T-helper 1 cell treated with Interleukin-12 subunit alpha and Interleukin-12 subunit beta and Interleukin-4 antibody, amounts not matched to agents 30 μg/mL and 1 μg/mL, for 36 hours (primary cell): Measurements from ENCODE around the gene PMVK.
"Not testable (repeated sequence)": the region's sequence is repeated elsewhere in the genome, so short reads cannot be mapped to it uniquely, and the experiment has no call there.

Source experiments
- H3K27ac Mint-ChIP-seq: one replicate; pipeline ENCODE4 v1.8.0; 2021; ENCODE audit warnings: mild to moderate bottlenecking, mixed read lengths
- H3K27me3 Mint-ChIP-seq: one replicate; pipeline ENCODE4 v1.8.0; 2021; ENCODE audit warnings: low read depth, mixed read lengths
- H3K36me3 Mint-ChIP-seq: one replicate; pipeline ENCODE4 v1.8.0; 2021; ENCODE audit warnings: low read depth, mixed read lengths
- H3K4me1 Mint-ChIP-seq: one replicate; pipeline ENCODE4 v1.8.0; 2021; ENCODE audit warnings: low read depth, mixed read lengths
- H3K4me3 Mint-ChIP-seq: one replicate; pipeline ENCODE4 v1.8.0; 2021; ENCODE audit warnings: mild to moderate bottlenecking, moderate library complexity, mixed read lengths
- H3K9me3 Mint-ChIP-seq: one replicate; pipeline ENCODE4 v1.8.0; 2021; ENCODE audit warnings: mixed read lengths

The PMVK gene

GRCh38 chr1:154931940-154932487 is 4.5 kb downstream of the PMVK start:
- Mint-ChIP-seq H3K27ac (no peak overlapping the region), H3K9me3 (no peaks in the 10 kb centered on the region), H3K4me3 (no peak overlapping the region), H3K27me3 (no peaks in the 10 kb centered on the region), H3K36me3 (peaks cover 18% of the 10 kb centered on the region), H3K4me1 (peaks cover 15% of the 10 kb centered on the region)

DNA sequence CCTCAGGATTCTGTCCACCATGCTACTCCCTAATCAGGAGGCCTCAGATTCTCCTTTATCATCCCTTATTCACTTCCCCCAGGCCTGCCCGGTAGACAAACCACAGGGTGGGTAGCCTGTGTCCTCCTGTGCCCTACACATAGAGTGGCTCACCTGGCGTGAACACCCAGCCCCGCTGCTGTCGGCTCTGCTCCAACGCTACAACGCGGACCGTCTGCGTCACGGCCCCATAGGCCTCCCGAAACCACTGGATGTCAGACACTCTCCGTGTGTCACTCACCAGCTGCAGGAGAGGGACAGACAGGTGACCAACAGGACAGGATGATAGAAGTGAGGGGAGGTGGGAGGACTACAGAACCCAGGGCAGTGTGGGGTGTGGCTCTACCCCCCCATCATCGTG is 10.3 kb downstream of the PMVK start:
- Mint-ChIP-seq H3K4me3 (no peak overlapping the region), H3K4me1 (peaks cover 19% of the 10 kb centered on the region), H3K9me3 (no peaks in the 10 kb centered on the region), H3K27ac (peak overlapping the region; percentile 44), H3K36me3 (peaks cover 38% of the 10 kb centered on the region), H3K27me3 (no peaks in the 10 kb centered on the region)

- Mint-ChIP-seq H3K27ac (peak overlapping the region; percentile 73), H3K4me3 (no peak overlapping the region)
Observed at GRCh38 chr1:154925335-154926170, 11.0 kb downstream of the PMVK start.

DNA sequence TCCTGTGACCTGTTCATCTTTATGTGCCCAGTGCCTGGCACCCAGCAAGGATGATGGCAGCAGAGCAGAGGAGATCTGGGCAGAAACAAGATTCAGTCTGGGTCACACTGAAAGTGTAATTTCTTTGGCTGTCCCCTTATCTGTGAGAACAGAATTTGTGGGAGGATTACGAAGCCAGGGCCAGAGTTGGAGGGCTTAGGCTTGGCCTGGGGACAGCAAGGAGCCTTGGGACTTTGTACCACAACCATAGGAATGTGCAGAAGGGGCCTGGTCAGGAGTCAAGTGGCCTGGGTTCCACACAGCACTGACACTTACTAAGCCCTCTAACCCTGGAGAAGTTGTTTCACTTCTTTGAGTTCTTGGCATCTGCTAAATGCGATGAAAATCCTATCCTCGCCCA is 12.8 kb downstream of the PMVK start:
- Mint-ChIP-seq H3K27ac (no peak overlapping the region), H3K9me3 (no peaks in the 10 kb centered on the region), H3K4me1 (peaks cover 20% of the 10 kb centered on the region), H3K4me3 (no peak overlapping the region), H3K36me3 (peaks cover 31% of the 10 kb centered on the region), H3K27me3 (no peaks in the 10 kb centered on the region)

More at GRCh38 chr1:154925335-154926170, 11.0 kb downstream of the PMVK start:
- H3K27me3 Mint-ChIP-seq: no peaks in the 10 kb centered on the region
- no peaks in the 10 kb centered on the region for H3K9me3 Mint-ChIP-seq
- H3K4me1 Mint-ChIP-seq: peaks cover 20% of the 10 kb centered on the region
- peaks cover 38% of the 10 kb centered on the region for H3K36me3 Mint-ChIP-seq

- Mint-ChIP-seq H3K9me3 (peaks cover 9% of the 10 kb centered on the region), H3K36me3 (peaks cover 16% of the 10 kb centered on the region), H3K27me3 (no peaks in the 10 kb centered on the region), H3K4me3 (no peak overlapping the region), H3K4me1 (no peaks in the 10 kb centered on the region), H3K27ac (no peak overlapping the region)
Observed at GRCh38 chr1:154913273-154913672, 23.2 kb downstream of the PMVK start.

DNA sequence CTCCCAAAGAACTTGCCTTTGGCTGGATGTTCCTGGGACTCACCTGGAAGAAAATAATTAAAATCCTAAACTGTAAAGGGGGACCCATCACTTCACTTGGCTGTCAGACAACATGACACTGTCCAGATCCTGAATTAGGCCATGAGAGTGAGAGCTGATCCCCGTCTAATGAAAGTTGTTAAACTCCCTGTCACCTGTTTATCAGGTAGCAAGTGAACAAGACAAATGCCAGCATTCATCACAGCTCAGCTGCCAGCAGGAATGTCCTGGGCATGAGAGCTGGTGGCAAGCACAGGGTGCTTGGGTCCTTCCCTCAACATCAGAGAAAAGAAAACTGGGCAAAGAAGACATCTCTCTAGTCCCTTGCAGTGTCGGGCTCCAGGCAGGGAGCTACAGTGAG is 23.8 kb downstream of the PMVK start:
- Mint-ChIP-seq H3K4me1 (no peaks in the 10 kb centered on the region), H3K27ac (no peak overlapping the region), H3K9me3 (peaks cover 9% of the 10 kb centered on the region), H3K36me3 (peaks cover 16% of the 10 kb centered on the region), H3K27me3 (no peaks in the 10 kb centered on the region), H3K4me3 (no peak overlapping the region)

GRCh38 chr1:154911691-154912550 is 24.6 kb downstream of the PMVK start:
- peaks cover 8% of the 10 kb centered on the region for H3K9me3 Mint-ChIP-seq
- no peak overlapping the region for H3K4me3 Mint-ChIP-seq
- no peaks in the 10 kb centered on the region for H3K4me1 Mint-ChIP-seq
- peaks cover 16% of the 10 kb centered on the region for H3K36me3 Mint-ChIP-seq
- no peak overlapping the region for H3K27ac Mint-ChIP-seq
- no peaks in the 10 kb centered on the region for H3K27me3 Mint-ChIP-seq

GRCh38 chr1:154910851-154911250 is 25.7 kb downstream of the PMVK start:
- no peak overlapping the region for H3K27ac Mint-ChIP-seq

DNA sequence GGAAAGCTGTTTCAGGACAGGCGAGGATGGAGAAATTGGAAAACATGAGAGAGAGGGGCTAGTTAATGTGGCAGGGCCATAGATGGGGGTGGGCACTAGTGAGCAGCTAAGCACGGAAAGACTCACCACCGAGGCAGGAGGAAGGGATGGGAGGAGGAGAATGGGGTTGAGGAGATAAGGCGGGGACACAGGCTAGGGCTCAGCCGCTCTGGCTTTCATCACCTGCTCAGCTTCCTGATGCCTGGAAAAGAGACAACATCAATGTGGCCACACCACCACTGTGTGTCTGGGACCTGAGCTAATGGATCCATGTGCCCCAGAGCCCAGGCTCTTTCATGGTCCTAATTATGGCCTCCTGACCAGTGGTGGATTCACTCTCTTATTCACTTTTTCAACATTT is 27.6 kb downstream of the PMVK start:
- Mint-ChIP-seq H3K27ac (no peak overlapping the region), H3K4me3 (no peak overlapping the region), H3K4me1 (no peaks in the 10 kb centered on the region)

More at GRCh38 chr1:154910851-154911250, 25.7 kb downstream of the PMVK start:
- H3K27me3 Mint-ChIP-seq: no peaks in the 10 kb centered on the region
- H3K36me3 Mint-ChIP-seq: peaks cover 5% of the 10 kb centered on the region
- no peak overlapping the region for H3K4me3 Mint-ChIP-seq
- no peaks in the 10 kb centered on the region for H3K4me1 Mint-ChIP-seq
- H3K9me3 Mint-ChIP-seq: no peaks in the 10 kb centered on the region

DNA sequence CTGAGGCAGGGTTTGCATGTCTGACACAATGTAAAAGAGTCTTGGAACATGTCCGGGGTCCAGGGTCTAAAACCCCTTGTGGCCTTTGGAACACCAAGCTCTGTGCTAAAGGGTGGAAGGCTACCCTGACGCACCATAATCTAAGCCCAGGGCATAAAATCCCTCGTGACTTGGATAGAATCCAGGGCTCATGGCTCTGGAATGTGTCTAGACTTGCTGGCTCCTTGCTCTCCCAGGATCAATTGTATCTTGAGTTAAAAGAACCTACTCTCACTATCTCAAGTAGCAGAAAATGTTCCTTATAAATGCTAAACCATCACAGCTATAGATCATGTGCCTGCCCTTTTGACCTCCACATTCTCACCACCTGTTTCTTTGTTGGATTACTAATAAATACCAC is 28.4 kb downstream of the PMVK start:
- not testable (repeated sequence) for H3K4me1 Mint-ChIP-seq, H3K27me3 Mint-ChIP-seq, H3K36me3 Mint-ChIP-seq, H3K4me3 Mint-ChIP-seq, H3K27ac Mint-ChIP-seq, H3K9me3 Mint-ChIP-seq

More for the DNA sequence above, 27.6 kb downstream of the PMVK start:
- Mint-ChIP-seq H3K27me3 (no peaks in the 10 kb centered on the region), H3K36me3 (peaks cover 3% of the 10 kb centered on the region), H3K9me3 (no peaks in the 10 kb centered on the region)

DNA sequence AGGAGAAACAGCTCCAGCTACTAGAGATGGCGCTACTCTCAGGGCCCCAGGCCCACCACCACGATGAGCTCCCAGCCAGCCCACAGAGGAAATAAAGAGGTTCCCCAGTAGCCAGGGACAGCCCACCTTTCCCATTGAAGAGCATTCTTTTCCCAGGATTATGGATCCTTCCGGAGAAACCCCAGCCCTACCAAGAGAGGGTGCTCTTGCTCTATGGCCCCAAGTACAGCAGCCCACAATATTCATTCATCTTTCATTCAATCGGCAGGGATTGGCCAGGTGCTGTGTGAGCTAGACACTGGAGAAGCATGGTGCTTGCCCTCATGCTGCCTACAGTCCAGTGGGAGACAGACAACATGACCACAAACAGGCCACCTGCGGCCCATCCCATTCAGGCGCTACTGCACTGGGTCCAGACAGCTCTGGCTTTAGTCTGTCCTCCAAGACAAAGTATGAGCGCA is 29.9 kb downstream of the PMVK start:
- Mint-ChIP-seq H3K36me3 (peaks cover 3% of the 10 kb centered on the region), H3K4me3 (no peak overlapping the region), H3K9me3 (no peaks in the 10 kb centered on the region), H3K27me3 (no peaks in the 10 kb centered on the region), H3K4me1 (no peaks in the 10 kb centered on the region), H3K27ac (no peak overlapping the region)

DNA sequence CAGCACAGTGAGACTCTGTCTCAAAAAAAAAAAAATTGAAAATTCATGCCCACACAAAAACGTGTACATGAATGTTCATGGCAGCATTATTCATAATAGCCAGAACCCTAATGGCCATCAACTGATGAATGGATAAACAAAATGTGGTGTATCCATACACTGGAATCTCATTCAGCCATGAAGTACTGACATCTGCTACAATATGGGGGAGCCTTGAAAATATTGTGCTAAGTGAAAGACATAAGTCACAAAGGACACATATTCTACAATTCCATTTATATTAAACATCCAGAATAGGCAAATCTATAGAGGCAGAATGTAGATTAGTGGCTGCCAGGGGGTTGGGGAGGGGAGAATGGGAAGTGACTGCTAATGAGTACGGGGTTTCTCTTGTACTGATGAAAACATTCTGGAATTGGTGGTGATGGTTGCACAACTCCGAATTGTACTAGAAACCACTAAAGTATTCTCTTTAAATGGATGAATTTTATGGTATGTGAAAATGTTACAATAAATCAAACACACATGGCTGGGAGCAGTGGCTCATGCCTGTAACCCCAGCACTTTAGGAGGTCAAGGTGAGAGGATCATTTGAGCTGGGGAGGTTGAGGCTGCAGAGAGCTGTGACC is 33.5 kb downstream of the PMVK start:
- no peaks in the 10 kb centered on the region for H3K4me1 Mint-ChIP-seq

GRCh38 chr1:154901591-154901990 is 34.9 kb downstream of the PMVK start:
- H3K27me3 Mint-ChIP-seq: no peaks in the 10 kb centered on the region
- H3K27ac Mint-ChIP-seq: no peak overlapping the region
- no peaks in the 10 kb centered on the region for H3K9me3 Mint-ChIP-seq
- no peaks in the 10 kb centered on the region for H3K36me3 Mint-ChIP-seq
- no peaks in the 10 kb centered on the region for H3K4me1 Mint-ChIP-seq
- H3K4me3 Mint-ChIP-seq: no peak overlapping the region

More for the DNA sequence above, 33.5 kb downstream of the PMVK start:
- Mint-ChIP-seq H3K9me3 (no peaks in the 10 kb centered on the region), H3K27ac (no peak overlapping the region), H3K27me3 (no peaks in the 10 kb centered on the region), H3K36me3 (no peaks in the 10 kb centered on the region), H3K4me3 (no peak overlapping the region)

- Mint-ChIP-seq H3K27me3 (no peaks in the 10 kb centered on the region), H3K4me1 (no peaks in the 10 kb centered on the region), H3K27ac (no peak overlapping the region), H3K4me3 (no peak overlapping the region), H3K36me3 (no peaks in the 10 kb centered on the region), H3K9me3 (no peaks in the 10 kb centered on the region)
Observed at GRCh38 chr1:154899041-154899440, 37.5 kb downstream of the PMVK start.
